Measurements from ENCODE around the gene PKDCC.
"Not testable (repeated sequence)": the region's sequence is repeated elsewhere in the genome, so short reads cannot be mapped to it uniquely, and the experiment has no call there.

PKDCC gene

DNA sequence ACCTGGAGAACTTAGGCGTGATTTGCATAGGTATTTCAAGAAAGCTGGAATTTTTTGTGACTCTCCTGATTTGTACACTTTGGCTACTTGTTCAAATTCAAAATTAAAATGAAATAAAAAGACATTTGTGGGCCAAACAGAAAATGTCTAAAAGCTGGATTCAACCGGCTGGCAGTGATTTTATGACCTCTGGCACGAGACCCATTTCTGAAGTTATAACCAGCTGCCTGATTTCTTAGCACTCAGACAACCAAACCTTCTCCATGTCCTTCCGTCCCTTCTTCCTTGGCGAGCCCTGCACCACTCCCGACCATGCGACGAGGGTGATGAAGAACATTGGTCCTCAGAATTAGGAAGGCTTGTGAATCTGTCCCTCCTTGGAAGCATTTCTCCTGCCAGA is 19.7 kb downstream of the PKDCC start:
- DNase-seq = no peak

DNA sequence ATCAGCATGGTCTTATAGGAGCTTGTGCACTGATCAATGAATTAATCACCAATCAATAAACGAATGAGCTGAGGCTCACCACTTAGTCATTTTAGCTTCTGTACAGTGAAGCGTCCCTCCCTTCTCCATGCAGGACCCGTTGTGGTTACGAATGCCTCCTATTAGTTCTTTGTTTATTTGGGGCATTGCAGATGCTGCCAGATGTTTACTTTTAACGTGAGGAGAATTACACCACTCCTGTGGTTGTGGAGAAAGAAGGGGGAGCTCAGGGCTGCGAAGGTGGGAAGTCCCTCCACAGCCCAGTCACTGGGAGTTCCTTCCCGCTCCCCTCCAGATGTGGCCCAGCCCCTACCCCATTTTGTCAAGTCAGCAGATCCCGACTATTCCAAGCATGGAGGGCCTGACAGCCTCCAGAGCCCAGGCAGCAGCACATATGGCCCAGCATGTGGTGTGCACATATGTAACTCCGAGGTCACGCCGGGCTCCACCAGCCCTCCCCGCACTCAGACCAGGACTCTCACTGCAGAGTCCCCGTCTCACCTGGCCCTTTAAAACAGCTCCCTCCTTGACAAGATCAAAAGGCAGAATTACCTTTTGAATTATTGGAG is 20.9 kb downstream of the PKDCC start:
- DNase-seq = no peak

DNA sequence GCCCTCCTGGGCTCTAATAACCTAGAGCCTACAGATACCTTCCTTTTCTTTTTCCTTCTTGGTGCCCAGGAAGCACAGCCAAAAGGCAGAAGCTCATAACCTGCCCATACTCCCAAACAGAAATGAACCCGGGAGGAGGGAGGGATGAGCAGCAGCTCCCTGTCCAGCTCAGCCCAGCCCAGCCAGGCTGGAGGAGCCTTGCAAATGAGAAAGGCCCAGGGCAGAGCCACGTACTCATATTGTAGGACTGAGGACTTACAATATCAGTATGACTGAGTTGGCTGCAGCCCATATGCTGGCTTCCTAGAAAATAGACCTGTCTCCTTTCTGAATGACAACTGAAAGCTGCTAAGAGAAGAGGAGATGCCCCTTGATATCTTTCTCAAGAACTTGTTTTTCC is 21.7 kb downstream of the PKDCC start:
- DNase-seq = no peak

DNA sequence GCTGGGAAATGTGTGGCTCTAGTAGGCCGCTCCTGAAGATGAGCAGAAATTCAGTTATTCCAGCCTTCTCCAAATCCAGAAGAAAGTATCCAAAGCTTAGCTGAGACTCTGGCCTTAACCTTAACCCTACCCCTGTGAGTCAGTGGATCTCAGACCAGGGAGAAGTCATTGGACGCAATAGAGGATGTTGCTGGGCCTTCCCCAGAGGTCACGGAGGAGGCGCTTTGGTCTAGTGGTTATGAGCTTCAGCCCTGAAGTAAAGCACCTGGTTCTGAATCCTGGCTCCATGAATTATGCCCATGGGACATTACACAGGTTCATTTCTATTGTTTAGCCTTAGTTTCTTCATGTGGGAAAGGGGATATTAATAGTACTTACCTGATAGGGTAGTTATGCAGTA is 24.0 kb downstream of the PKDCC start:
- DNase-seq = no peak

DNA sequence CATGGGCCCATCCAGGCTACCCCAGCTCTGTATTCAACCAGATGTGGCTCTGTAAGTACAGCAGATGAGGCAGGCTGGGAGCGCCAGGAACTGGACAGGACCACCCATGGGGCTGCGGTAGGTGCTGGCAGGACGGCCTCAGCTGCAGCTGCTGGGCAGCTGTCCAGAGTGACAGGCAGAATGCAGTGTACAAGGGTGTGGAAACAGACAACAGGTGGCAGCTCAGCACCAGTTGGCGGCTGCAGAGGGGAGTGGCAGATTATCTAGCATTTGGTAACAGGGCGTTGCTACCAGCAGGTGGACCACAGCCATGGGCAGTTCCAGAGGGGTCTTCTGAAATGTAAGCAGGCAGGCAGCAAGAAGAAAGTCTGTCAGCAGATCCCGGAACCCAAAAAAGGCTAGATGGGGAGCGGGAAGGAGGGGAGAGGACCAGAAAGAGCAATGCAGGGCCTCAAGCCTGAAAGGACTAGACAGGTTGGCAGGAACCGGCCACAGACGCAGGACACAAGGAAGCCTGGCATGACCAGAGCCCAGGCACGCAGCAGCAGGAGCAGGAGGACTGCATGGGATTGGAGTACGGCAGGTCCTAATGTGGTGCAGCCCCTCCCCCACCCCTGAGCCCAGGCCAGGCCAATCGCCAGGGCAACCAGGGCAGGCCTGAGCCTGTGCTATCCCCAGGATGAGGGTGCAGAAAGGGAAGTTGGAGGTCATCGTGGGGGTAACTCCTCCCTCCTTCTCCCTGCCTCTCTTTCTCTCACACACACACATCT is 24.7 kb downstream of the PKDCC start:
- DNase-seq = no peak

DNA sequence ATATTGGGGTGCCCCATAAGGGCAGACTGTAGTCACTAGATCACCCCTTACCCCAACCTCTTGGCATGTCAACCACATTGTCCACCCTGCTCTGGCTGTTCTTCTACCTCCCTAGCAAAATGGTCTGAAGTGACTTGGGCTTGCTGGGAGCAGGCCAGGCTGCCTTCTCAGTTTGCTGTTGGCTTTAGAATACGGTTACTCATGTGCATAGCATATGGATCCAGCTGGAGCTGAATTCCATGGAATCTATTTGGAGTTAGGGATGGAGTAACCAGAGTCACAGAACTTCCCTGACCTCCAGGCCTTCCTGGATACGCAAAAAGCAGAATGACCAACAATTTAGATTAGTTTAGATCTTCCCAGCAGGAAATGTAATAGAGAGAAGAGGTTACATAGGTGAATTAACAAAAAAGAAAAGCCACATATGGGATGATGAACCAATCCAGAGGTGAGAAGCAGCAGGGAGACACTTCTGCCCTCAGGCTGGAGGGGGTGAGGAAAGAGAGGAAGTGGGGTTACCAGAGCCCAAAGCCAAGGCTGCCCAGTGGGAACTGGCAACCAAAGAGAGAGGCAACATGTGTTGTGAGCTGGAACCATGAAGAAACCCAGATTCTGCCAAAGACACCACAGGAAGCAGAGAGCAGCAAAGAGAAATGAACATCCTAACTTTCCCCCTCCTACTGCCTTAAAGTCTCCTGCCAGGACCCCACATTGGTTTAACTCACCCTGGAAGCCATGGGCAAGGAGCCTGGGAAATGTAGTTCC is 26.1 kb downstream of the PKDCC start:
- no peak for DNase-seq

DNA sequence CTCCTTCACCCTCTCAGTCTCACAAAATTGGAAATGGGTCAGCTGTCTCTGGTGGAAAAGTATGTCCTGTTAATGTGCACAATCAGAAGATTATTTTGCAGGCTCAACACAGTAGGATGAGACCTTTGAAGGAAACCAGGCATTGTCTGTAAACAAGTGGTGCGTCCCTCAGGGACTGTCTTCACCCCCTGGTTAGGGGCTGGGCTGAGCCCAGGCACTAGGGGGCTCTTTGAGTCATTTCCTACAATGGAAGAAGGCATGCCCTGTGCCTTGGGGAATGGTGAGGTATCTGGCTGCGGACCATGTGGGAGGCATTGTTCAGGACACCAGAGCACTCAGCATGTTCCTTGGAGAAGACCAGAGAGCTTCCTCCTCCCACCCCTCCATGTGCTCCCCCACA is 26.8 kb downstream of the PKDCC start:
- no peak for DNase-seq

DNA sequence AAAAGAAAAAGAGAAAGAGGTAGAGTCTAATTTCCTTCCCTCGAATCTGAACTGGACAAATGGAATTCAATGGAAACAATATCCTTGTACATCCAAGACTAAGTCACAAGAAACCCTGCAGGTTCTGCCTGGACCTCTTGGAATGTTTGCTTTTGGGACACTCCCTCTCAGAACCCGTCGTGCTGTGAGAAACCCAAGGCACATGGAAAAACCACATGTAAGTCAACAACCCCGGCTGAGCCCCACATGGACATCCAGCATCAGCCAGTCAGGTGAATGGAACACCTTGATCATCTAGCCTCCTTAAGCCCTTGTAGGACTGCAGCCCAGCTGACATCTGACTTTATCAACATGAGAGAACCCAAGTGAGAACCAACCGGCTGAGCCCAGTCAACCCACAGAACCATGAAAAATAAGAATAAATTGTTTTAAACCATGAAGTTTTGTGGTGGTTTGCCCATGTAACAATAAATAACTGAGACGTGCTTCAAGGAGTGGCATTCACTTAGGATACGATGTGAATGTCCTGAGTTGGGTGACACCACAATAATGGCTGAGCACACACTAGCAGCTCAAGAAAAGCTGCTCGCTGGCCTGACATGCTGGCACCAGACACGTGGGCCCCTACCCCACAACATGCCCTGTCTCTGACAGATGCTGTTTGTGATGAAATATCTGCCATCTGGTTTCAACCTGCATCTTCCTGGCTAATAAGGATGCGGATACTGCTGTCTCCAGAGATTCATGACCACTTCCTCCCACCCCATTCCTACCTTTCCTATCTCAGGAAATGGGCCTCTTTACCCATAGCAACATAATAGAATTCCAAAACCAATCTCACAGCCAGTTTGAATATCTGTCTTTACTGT is 28.8 kb downstream of the PKDCC start:
- no peak for DNase-seq

DNA sequence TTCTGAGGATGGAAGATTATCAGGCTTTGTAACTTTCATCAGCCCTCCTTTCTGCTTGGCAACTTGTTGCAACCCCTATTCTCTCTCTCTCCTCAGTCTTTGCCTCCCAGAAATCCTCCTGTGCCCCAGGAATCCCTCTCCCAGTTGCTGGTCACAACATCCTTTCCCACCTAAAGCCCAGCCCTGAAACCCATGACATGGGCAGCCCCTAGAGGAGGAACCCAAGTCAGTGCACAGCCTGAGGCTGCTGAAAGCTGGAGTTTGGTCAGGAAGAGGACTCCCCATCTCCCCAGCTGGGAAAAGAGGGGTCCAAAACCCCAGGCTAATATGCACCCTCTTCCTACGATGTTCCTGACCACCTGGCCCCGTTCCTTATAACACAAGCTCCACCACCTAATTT is 29.5 kb downstream of the PKDCC start:
- no peak for DNase-seq

DNA sequence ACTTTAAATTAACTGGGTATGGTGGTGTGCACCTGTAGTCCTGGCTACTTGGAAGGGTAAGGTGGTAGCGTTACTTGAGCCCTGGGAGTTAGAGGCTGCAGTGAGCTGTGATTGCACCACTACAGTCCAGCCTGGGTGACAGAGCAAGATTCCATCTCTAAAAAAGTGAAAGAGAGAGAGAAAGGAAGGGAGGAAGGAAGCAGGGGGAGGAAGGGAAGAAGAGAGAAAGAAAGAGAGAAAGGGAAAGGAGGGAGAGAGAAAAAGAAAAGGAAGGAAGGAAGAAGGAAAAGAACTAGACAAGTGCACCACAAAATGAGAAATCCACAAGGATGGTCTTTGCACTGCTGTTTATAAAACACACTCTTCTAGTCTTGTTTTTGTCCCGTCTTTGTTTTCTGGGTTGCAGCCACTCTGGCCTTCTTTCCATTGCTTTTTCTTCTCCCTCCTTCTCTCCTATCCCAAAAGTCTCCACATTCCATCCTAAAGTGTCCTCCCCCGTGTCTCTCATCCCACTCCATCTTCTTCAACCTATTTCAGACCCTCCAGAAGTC is 32.0 kb downstream of the PKDCC start:
- no peak for DNase-seq

DNA sequence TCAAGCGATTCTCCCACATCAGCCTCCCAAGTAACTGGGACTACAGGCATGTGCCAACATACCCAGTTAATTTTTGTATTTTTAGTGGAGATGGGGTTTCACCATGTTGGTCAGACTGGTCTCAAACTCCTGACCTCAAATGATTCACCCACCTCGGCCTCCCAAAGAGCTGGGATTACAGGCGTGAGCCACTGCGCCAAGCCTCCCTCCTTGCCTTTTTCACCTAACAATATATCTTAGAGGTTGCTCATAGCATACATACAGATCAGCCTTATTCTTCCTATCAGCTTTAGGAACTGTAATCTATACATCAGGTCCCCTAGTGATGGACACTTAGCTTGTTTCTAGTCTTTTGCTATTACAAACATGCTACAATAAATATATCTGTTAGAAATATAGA is 33.3 kb downstream of the PKDCC start:
- not testable (repeated sequence) for DNase-seq

DNA sequence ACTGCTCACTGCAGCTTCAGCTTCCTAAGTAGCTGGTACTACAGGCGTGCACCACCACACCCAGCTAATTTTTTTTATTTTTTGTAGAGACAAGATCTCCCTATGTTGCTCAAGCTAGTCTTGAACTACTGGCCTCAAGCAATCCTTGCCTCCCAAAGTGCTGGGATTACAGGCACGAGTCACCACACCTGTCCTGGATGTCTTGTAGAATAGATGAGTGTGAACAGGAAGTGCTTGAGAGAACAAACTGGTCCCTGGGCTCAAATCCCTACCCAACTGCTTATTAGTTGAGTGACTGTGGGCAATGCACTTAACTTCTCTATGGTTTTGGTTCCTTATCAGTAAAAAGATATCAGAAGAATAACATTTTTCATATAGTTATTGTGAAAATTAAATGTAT is 34.2 kb downstream of the PKDCC start:
- DNase-seq = no peak

DNA sequence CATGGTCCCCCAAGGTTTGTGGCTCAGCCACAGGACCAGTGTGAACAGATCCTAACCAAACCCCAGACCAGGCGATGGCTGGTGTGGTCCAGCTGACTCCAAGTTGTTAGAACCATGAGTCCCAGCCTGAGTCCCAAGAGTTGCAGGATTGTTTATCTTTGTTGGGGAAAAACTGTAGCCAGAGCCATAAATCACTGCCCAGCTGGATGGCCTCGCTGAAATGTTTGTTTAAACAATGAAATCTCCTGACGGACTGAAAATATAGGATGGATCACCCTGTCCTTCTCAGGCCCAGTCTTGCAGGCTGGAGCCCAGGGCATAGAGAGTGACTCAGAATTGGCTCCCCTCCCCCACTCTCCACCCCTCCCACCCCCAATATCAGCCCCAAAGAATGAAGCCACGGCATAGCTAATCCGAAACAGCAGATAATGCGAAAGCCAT is 36.4 kb downstream of the PKDCC start:
- DNase-seq = no peak

DNA sequence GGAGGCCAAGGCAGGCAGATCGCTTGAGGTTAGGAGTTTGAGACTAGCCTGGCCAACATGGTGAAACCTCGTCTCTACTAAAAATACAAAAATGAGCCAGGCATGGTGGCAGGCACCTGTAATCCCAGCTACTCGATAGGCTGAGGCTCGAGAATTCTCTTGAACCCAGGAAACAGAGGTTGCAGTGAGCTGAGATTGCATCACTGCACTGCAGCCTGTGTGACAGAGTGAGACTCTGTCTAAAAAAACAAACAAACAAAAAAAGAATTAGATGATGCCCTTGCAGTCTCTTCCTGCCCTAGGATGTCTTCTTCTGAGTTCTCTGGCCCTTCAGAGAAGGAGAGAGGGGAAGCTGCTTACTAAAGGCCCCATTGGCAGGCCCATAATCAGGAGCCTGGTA is 37.2 kb downstream of the PKDCC start:
- not testable (repeated sequence) for DNase-seq

DNA sequence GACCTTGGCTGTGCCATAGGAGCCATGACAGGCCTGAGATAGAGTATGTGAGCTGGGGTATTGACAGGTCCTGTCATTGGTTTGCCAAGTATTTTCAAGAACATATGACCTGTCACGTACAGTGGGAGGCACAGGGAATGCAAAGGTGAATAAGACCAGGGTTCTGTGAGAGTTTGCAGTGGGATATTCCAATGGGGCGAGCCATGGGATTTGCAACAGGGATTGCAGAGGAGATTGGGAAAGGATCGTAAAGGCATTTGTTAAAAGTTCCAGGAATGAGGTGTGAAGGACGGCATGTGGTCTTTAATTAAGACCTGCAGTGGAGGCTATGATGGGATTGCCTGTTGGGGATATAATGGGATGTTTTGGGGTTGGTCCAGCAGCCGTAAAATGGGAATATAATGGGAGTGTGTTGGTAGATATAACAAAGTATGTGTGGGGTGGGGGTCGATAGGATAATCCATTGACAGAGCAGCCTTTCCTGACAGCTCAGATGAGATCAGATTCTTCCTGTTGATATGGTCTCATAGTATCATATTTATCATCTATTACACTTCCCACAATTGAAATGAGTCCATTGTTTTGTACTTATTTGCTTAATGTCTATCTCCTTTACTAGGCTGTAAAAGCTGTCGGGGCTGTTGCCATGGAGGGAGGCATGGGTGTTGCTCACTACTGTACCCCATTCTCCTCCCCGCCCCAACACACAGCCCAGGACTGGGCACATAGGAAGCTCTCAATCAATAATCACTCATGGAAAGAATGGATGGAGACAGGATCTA is 38.1 kb downstream of the PKDCC start:
- no peak for DNase-seq

DNA sequence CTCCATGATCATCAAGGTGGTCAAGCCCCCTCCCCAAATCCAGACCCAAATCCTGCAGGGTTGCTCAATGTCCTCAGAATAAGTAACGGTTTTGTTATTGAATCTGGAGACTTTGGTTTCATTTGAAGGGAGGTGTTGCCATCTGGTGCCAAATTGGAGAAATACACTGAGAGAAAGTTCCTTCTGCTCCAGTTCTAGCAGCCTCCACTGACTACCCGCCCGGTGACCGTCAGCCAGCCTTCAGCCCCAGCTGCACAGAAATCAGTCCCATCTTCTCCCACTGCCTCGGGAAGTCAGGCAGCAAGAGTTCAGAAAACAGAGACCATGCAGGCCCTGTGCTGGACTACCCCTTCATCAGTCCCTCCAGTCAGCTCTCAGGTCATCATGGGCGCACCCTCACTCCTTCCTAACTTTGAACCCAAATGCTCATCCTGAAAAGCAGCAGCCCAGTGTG is 38.7 kb downstream of the PKDCC start:
- peak; percentile 57 for DNase-seq

DNA sequence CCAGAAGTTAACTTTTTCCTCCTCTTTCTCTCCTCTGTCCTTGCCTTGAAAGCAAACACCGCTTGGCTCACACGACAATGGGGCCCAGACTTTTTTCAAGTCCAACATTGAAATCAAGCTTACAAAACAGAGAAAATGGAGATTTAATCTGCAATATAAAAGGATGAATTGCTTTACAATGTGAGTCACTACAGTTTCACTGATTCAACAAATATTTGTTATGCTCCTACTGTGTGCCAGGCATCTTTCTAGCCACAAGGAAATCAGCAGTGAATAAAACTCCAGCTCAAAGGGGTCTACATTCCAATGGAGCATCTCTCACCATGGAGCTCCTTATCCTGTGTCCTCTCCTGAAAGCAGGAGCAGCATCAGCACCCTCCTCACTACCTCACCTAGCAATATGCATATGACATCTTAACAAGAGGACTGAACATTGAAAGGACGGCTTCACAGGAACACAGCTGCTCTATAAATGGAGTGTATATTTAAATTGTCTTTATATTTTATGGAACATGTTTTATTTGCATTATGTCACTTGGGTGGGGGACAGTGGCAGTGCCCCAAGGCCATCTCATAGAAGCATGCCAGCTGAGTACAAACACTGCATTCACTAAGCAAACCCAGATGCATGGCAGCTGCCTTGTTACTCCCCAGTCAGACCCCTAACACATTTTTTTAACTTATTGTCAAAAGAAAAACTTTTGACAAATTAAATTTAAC is 39.5 kb downstream of the PKDCC start:
- DNase-seq = no peak

DNA sequence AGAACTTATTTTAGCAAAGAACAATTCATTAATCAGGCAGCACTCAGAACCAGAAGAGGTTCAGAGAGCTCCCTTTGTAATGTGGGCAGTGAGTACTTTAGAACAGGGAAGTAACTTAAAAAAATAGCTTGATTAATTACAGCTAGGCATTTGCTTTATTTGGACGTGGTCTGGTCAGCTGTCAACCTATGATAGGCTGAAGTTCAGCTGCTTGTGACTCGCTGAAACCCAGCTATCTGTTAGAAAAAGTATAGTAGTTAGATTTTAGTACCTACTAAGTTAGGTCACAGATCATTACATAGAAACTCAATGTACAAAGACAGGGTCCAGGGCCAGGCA is 40.0 kb downstream of the PKDCC start:
- DNase-seq = no peak

DNA sequence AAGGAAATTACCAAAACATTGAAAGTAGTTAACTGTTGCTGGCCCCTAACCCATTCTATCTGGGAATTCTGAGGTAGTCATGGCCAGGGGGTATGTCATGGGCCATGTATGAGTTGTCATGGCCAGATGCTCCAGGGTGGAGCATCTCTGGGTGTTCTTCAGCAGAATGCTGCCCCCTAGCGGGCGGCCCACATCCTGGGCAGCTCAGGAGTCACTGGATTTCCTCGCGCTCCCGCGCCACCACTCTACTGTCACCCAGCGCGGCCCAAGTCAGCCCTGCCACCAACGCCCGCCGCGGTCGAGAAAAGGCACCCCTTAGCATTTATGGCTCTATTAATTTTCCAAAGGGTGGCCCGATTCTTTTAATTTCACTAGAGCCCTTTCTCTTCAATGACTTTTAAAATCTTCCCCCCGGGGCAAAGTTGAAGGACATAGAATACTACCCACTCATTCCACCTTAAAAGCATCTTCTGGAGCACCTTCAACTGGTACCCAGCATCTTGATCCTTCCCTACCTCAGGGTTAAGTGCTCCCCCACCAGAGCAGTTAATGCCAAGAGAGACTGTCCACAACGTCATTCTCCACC is 41.6 kb downstream of the PKDCC start:
- peak; percentile 65 for DNase-seq

DNA sequence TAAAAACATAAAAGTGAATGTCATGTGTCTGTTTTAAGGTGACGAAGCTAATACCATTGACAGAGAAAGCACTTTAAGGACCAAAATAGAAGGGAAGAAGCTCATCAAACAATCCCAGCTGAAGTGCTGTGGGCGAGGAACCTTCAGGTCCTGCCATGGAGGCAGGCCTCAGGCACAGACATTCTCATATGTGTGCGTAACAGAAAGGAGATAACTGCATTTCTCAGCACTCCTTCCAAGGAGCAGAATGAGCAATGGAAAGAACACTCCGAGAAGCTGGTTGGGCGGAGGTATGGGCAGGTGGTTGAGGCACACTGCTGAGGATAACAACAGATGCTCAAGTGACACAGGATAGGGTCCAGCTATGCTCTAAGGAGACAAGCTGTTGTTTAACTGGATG is 42.4 kb downstream of the PKDCC start:
- DNase-seq = no peak

DNA sequence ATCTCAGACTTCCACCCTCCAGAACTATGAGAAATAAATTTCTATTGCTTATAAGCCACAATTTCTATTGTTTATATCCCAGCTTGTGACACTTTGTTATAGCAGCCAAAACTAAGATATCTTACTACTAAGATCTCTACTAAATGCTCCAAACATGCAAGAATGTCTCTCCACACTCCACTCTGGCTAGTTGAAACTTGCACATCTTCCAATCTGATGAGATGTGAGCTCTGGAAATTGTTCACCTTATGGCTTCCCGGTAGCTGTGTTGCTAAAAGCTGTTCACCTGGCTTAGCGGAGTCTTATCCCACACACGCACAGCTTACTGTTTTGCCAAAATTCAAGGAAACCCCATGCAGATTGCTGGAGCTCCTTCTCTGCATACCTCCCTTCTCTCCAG is 43.9 kb downstream of the PKDCC start:
- DNase-seq = no peak

Measured in activated CD4-positive, alpha-beta T cell treated with anti-CD3 and anti-CD28 coated beads, Interleukin-10, Interleukin-2, amounts not matched to agents 100 ng/mL and 50 ng/mL, durations not matched to agents 16 hours and 8 hours (primary cell).